ENCODE measurements around the gene AP3B1.

Gene AP3B1

GRCh38 chr5:78112931-78113330 lies 181.6 kb downstream of the AP3B1 start:
- no peak overlapping the region for H3K27ac ChIP-seq (ENCODE audit: low read depth, low read length)
- H3K79me1 ChIP-seq (ENCODE audit: low read length) = no peaks in the 10 kb centered on the region
- H3K4me1 ChIP-seq (ENCODE audit: control insufficient read depth in 1 of 2, insufficient read depth in 2 of 2, low read length in 2 of 2) = no peaks in the 10 kb centered on the region
- no peak overlapping the region for H4K91ac ChIP-seq (ENCODE audit: low read depth, low read length)
- no peak overlapping the region for H4K12ac ChIP-seq (ENCODE audit: low read depth, low read length)
- WGBS (ENCODE audit: extremely low coverage, insufficient coverage, insufficient read length) = no CpG with 5 or more reads among the region's 10 CpGs
- H2AFZ ChIP-seq (ENCODE audit: insufficient read depth, low read length, poor library complexity) = no peak overlapping the region
- no peak overlapping the region for H3K4ac ChIP-seq (ENCODE audit: low read depth, low read length)
- no peak overlapping the region for H3K4me2 ChIP-seq (ENCODE audit: low read length)
- no peak overlapping the region for H3K14ac ChIP-seq (ENCODE audit: low read length)
- no peaks in the 10 kb centered on the region for H3K9me3 ChIP-seq (ENCODE audit: insufficient read depth, low read depth, low read length)
- DNase-seq = no peak
- no peaks in the 10 kb centered on the region for H3K79me2 ChIP-seq (ENCODE audit: control insufficient read depth, insufficient read depth, low read length, poor library complexity)
- H3K9ac ChIP-seq (ENCODE audit: low read length) = no peak overlapping the region
- peaks cover 3% of the 10 kb centered on the region in 2 experiments for H3K36me3 ChIP-seq (ENCODE audit: control insufficient read depth in 1 of 2, insufficient read depth in 2 of 2, low read length in 2 of 2)
- no peak overlapping the region for H3K18ac ChIP-seq (ENCODE audit: low read length)
- H3K27me3 ChIP-seq (ENCODE audit: insufficient read depth, low read length) = no peaks in the 10 kb centered on the region
- H2BK5ac ChIP-seq (ENCODE audit: low read depth, low read length, poor library complexity) = no peak overlapping the region
- H4K8ac ChIP-seq (ENCODE audit: low read depth, low read length) = no peak overlapping the region
- H3K23ac ChIP-seq (ENCODE audit: low read length) = no peak overlapping the region
- no peak overlapping the region for H2BK120ac ChIP-seq (ENCODE audit: insufficient read depth, low read length, poor library complexity)
- H2BK12ac ChIP-seq (ENCODE audit: low read length) = no peak overlapping the region
- no peak overlapping the region for H3K4me3 ChIP-seq (ENCODE audit: low read depth, low read length)
- no peak overlapping the region for H2AK5ac ChIP-seq (ENCODE audit: low read length)

- WGBS (ENCODE audit: extremely low coverage, insufficient coverage, insufficient read length) = no CpG with 5 or more reads among the region's 3 CpGs
- no peaks in the 10 kb centered on the region for H3K79me1 ChIP-seq (ENCODE audit: low read length)
- H3K23ac ChIP-seq (ENCODE audit: low read length) = no peak overlapping the region
Measured at GRCh38 chr5:78109891-78110324, 184.6 kb downstream of the AP3B1 start.

GRCh38 chr5:78108564-78108963 lies 185.9 kb downstream of the AP3B1 start:
- no peaks in the 10 kb centered on the region for H3K79me2 ChIP-seq (ENCODE audit: control insufficient read depth, insufficient read depth, low read length, poor library complexity)
- no peaks in the 10 kb centered on the region for H3K4me1 ChIP-seq (ENCODE audit: control insufficient read depth in 1 of 2, insufficient read depth in 2 of 2, low read length in 2 of 2)
- H4K91ac ChIP-seq (ENCODE audit: low read depth, low read length) = no peak overlapping the region
- H2AK5ac ChIP-seq (ENCODE audit: low read length) = no peak overlapping the region
- no peak overlapping the region for H3K4me3 ChIP-seq (ENCODE audit: low read depth, low read length)
- H3K18ac ChIP-seq (ENCODE audit: low read length) = no peak overlapping the region
- no peak overlapping the region for H3K23ac ChIP-seq (ENCODE audit: low read length)
- H3K27ac ChIP-seq (ENCODE audit: low read depth, low read length) = no peak overlapping the region
- H3K36me3 ChIP-seq (ENCODE audit: control insufficient read depth in 1 of 2, insufficient read depth in 2 of 2, low read length in 2 of 2) = peaks cover 2 to 6% of the 10 kb centered on the region in 2 experiments
- H2BK12ac ChIP-seq (ENCODE audit: low read length) = no peak overlapping the region
- no peaks in the 10 kb centered on the region for H3K79me1 ChIP-seq (ENCODE audit: low read length)
- H2AFZ ChIP-seq (ENCODE audit: insufficient read depth, low read length, poor library complexity) = no peak overlapping the region
- H3K14ac ChIP-seq (ENCODE audit: low read length) = no peak overlapping the region
- H4K12ac ChIP-seq (ENCODE audit: low read depth, low read length) = no peak overlapping the region
- no peak overlapping the region for H2BK5ac ChIP-seq (ENCODE audit: low read depth, low read length, poor library complexity)
- H3K27me3 ChIP-seq (ENCODE audit: insufficient read depth, low read length) = no peaks in the 10 kb centered on the region
- H3K9me3 ChIP-seq (ENCODE audit: insufficient read depth, low read depth, low read length) = no peaks in the 10 kb centered on the region
- DNase-seq = no peak
- no peak overlapping the region for H4K8ac ChIP-seq (ENCODE audit: low read depth, low read length)
- H3K4me2 ChIP-seq (ENCODE audit: low read length) = no peak overlapping the region
- no peak overlapping the region for H2BK120ac ChIP-seq (ENCODE audit: insufficient read depth, low read length, poor library complexity)
- H3K4ac ChIP-seq (ENCODE audit: low read depth, low read length) = no peak overlapping the region
- H3K9ac ChIP-seq (ENCODE audit: low read length) = no peak overlapping the region
- no CpG with 5 or more reads among the region's 3 CpGs for WGBS (ENCODE audit: extremely low coverage, insufficient coverage, insufficient read length)

More at GRCh38 chr5:78109891-78110324, 184.6 kb downstream of the AP3B1 start:
- Histone ChIP-seq H4K8ac (ENCODE audit: low read depth, low read length) (no peak overlapping the region), H3K9ac (ENCODE audit: low read length) (no peak overlapping the region), H2BK12ac (ENCODE audit: low read length) (no peak overlapping the region), H2AFZ (ENCODE audit: insufficient read depth, low read length, poor library complexity) (no peak overlapping the region), H3K4me2 (ENCODE audit: low read length) (no peak overlapping the region), H3K18ac (ENCODE audit: low read length) (no peak overlapping the region), H3K79me2 (ENCODE audit: control insufficient read depth, insufficient read depth, low read length, poor library complexity) (no peaks in the 10 kb centered on the region), H4K91ac (ENCODE audit: low read depth, low read length) (no peak overlapping the region), H3K27me3 (ENCODE audit: insufficient read depth, low read length) (no peaks in the 10 kb centered on the region), H3K14ac (ENCODE audit: low read length) (no peak overlapping the region), H3K4ac (ENCODE audit: low read depth, low read length) (no peak overlapping the region), H2AK5ac (ENCODE audit: low read length) (no peak overlapping the region), H3K36me3 (ENCODE audit: control insufficient read depth in 1 of 2, insufficient read depth in 2 of 2, low read length in 2 of 2) (peaks cover 3 to 6% of the 10 kb centered on the region in 2 experiments), H3K4me3 (ENCODE audit: low read depth, low read length) (no peak overlapping the region), H3K27ac (ENCODE audit: low read depth, low read length) (no peak overlapping the region), H2BK5ac (ENCODE audit: low read depth, low read length, poor library complexity) (no peak overlapping the region), H2BK120ac (ENCODE audit: insufficient read depth, low read length, poor library complexity) (no peak overlapping the region), H3K4me1 (ENCODE audit: control insufficient read depth in 1 of 2, insufficient read depth in 2 of 2, low read length in 2 of 2) (no peaks in the 10 kb centered on the region), H4K12ac (ENCODE audit: low read depth, low read length) (no peak overlapping the region), H3K9me3 (ENCODE audit: insufficient read depth, low read depth, low read length) (no peaks in the 10 kb centered on the region)
- no peak for DNase-seq

GRCh38 chr5:78103232-78103918 lies 191.1 kb downstream of the AP3B1 start:
- Histone ChIP-seq H2BK120ac (ENCODE audit: insufficient read depth, low read length, poor library complexity) (no peak overlapping the region), H3K27me3 (ENCODE audit: insufficient read depth, low read length) (no peaks in the 10 kb centered on the region), H3K18ac (ENCODE audit: low read length) (no peak overlapping the region), H3K4me3 (ENCODE audit: low read depth, low read length) (no peak overlapping the region), H2AK5ac (ENCODE audit: low read length) (no peak overlapping the region), H3K36me3 (ENCODE audit: control insufficient read depth in 1 of 2, insufficient read depth in 2 of 2, low read length in 2 of 2) (peaks cover 4 to 7% of the 10 kb centered on the region in 2 experiments), H3K9me3 (ENCODE audit: insufficient read depth, low read depth, low read length) (no peaks in the 10 kb centered on the region), H3K79me2 (ENCODE audit: control insufficient read depth, insufficient read depth, low read length, poor library complexity) (no peaks in the 10 kb centered on the region), H3K79me1 (ENCODE audit: low read length) (no peaks in the 10 kb centered on the region), H4K8ac (ENCODE audit: low read depth, low read length) (no peak overlapping the region), H3K4ac (ENCODE audit: low read depth, low read length) (no peak overlapping the region), H4K91ac (ENCODE audit: low read depth, low read length) (no peak overlapping the region), H3K27ac (ENCODE audit: low read depth, low read length) (no peak overlapping the region), H3K23ac (ENCODE audit: low read length) (no peak overlapping the region), H3K4me1 (ENCODE audit: control insufficient read depth in 1 of 2, insufficient read depth in 2 of 2, low read length in 2 of 2) (no peaks in the 10 kb centered on the region), H4K12ac (ENCODE audit: low read depth, low read length) (no peak overlapping the region), H3K4me2 (ENCODE audit: low read length) (no peak overlapping the region), H2AFZ (ENCODE audit: insufficient read depth, low read length, poor library complexity) (no peak overlapping the region), H2BK5ac (ENCODE audit: low read depth, low read length, poor library complexity) (no peak overlapping the region), H3K14ac (ENCODE audit: low read length) (no peak overlapping the region), H3K9ac (ENCODE audit: low read length) (no peak overlapping the region), H2BK12ac (ENCODE audit: low read length) (no peak overlapping the region)
- no peak for DNase-seq
- 100% methylated on average over 2 of the region's 4 CpGs for WGBS (ENCODE audit: extremely low coverage, insufficient coverage, insufficient read length)
